ENCODE data around the gene OR5D13.

OR5D13 gene, protein sequence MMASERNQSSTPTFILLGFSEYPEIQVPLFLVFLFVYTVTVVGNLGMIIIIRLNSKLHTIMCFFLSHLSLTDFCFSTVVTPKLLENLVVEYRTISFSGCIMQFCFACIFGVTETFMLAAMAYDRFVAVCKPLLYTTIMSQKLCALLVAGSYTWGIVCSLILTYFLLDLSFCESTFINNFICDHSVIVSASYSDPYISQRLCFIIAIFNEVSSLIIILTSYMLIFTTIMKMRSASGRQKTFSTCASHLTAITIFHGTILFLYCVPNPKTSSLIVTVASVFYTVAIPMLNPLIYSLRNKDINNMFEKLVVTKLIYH

DNA sequence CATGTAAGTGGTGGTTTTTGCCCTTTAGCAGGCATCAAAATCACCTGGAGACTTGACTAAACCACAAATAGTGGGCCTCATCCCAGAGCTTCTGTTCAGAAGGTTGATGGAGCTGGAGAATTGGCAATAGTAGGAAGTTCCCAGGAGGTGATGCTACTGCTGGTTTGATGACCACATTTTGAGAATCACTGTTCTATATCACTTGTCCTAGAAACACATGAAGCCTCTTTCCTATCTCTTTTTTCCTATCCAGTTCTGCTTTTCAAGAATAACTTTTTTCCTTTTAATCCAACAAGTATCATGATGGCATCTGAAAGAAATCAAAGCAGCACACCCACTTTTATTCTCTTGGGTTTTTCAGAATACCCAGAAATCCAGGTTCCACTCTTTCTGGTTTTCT, at the start of gene OR5D13:
Gene OR5D13, plus strand, starts transcription at position 301 of the 400 bp plus-strand sequence. Its CDS starts 0 bp downstream, at position 301.
- Histone ChIP-seq H3K9me3 (ENCODE audit: control insufficient read depth in 5 of 5, low read length in 5 of 5) (no peaks in the 10 kb centered on the region), H3K27me3 (ENCODE audit: control insufficient read depth in 5 of 5, insufficient read depth in 4 of 5, low read length in 5 of 5) (no peaks in the 10 kb centered on the region), H3K4me1 (ENCODE audit: control insufficient read depth in 5 of 5, insufficient read depth in 5 of 5, low read length in 5 of 5) (no peaks in the 10 kb centered on the region), H3K27ac (ENCODE audit: low read depth, low read length) (no peak within 1 kb of the TSS), H3K4me3 (ENCODE audit: low read depth in 1 of 5, low read length in 5 of 5) (no peak within 1 kb of the TSS), H3K36me3 (ENCODE audit: control insufficient read depth in 5 of 5, insufficient read depth in 5 of 5, low read length in 5 of 5) (no peaks in the 10 kb centered on the region), H3K9ac (ENCODE audit: low read length in 5 of 5) (no peak within 1 kb of the TSS)

DNA sequence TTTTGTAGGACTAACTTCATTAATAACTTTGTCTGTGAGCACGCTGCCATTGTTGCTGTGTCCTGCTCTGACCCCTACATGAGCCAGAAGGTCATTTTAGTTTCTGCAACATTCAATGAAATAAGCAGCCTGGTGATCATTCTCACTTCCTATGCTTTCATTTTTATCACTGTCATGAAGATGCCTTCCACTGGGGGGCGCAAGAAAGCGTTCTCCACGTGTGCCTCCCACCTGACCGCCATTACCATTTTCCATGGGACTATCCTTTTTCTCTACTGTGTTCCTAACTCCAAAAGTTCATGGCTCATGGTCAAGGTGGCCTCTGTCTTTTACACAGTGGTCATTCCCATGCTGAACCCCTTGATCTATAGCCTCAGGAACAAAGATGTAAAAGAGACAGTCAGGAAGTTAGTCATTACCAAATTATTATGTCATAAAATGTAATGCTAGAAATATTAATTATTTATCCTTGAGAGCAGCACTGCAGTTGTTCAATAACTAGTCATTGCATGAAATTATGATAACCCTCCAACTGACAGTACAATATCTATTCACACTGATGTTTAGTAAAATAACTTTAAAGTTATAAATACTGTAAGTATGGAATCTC, 46.4 kb upstream of the OR5D13 start:
- no peaks in the 10 kb centered on the region for H3K4me1 ChIP-seq (ENCODE audit: control insufficient read depth in 5 of 5, insufficient read depth in 5 of 5, low read length in 5 of 5)
- H3K4me3 ChIP-seq (ENCODE audit: low read depth in 1 of 5, low read length in 5 of 5) = no peak overlapping the region
- peaks cover 0 to 3% (median 0%) of the 10 kb centered on the region in 5 donors for H3K9me3 ChIP-seq (ENCODE audit: control insufficient read depth in 5 of 5, low read length in 5 of 5)
- no peaks in the 10 kb centered on the region for H3K36me3 ChIP-seq (ENCODE audit: control insufficient read depth in 5 of 5, insufficient read depth in 5 of 5, low read length in 5 of 5)
- no peaks in the 10 kb centered on the region for H3K27me3 ChIP-seq (ENCODE audit: control insufficient read depth in 5 of 5, insufficient read depth in 4 of 5, low read length in 5 of 5)
- no peak overlapping the region for H3K9ac ChIP-seq (ENCODE audit: low read length in 5 of 5)
- H3K27ac ChIP-seq (ENCODE audit: low read depth, low read length) = no peak overlapping the region

DNA sequence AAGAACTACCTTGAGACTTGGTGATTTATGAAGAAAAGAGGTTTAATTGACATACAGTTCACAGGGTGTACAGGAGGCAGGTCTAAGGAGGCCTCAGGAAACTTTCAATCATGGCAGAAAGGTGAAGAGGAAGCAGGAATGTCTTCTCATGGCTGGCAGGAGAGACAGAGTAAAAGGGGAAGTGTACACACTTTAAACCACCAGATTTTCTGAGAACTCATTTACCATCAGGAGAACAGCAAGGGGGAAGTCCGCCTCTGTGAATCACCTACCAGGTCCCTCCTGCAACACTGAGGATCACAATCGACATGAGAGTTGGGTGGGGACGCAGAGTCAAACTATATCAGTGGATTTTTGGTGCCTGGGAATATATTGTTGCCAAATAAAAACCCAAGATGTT, 40.3 kb upstream of the OR5D13 start:
- no peaks in the 10 kb centered on the region for H3K27me3 ChIP-seq (ENCODE audit: control insufficient read depth in 5 of 5, insufficient read depth in 4 of 5, low read length in 5 of 5)
- no peak overlapping the region for H3K27ac ChIP-seq (ENCODE audit: low read depth, low read length)
- H3K36me3 ChIP-seq (ENCODE audit: control insufficient read depth in 5 of 5, insufficient read depth in 5 of 5, low read length in 5 of 5) = no peaks in the 10 kb centered on the region
- H3K4me3 ChIP-seq (ENCODE audit: low read depth in 1 of 5, low read length in 5 of 5) = no peak overlapping the region
- H3K4me1 ChIP-seq (ENCODE audit: control insufficient read depth in 5 of 5, insufficient read depth in 5 of 5, low read length in 5 of 5) = no peaks in the 10 kb centered on the region
- peaks cover 0 to 2% (median 0%) of the 10 kb centered on the region in 5 donors for H3K9me3 ChIP-seq (ENCODE audit: control insufficient read depth in 5 of 5, low read length in 5 of 5)
- H3K9ac ChIP-seq (ENCODE audit: low read length in 5 of 5) = no peak overlapping the region

DNA sequence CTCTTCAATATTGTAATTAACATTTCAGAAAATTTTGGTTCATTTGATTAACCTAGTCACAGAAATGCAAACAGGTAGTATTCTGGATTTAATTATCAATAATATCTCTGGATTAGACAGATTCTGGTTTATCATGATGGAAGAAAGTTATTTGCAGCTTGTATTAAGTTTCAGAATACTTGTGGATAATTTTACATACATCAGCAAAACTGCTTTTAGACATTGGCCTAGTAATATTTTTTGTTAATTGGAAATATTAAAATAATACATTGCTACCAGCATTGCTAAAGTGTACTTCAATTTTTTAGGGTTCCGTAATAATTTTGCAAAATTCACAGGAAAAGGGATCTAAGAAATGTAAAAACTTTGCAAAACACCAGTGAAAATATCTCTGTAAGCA, 18.4 kb downstream of the OR5D13 start:
- Histone ChIP-seq H3K27ac (ENCODE audit: low read depth, low read length) (no peak overlapping the region), H3K4me1 (ENCODE audit: control insufficient read depth in 5 of 5, insufficient read depth in 5 of 5, low read length in 5 of 5) (no peaks in the 10 kb centered on the region), H3K27me3 (ENCODE audit: control insufficient read depth in 5 of 5, insufficient read depth in 4 of 5, low read length in 5 of 5) (no peaks in the 10 kb centered on the region), H3K9me3 (ENCODE audit: control insufficient read depth in 5 of 5, low read length in 5 of 5) (peaks cover 0 to 4% (median 0%) of the 10 kb centered on the region in 5 donors), H3K4me3 (ENCODE audit: low read depth in 1 of 5, low read length in 5 of 5) (no peak overlapping the region), H3K36me3 (ENCODE audit: control insufficient read depth in 5 of 5, insufficient read depth in 5 of 5, low read length in 5 of 5) (no peaks in the 10 kb centered on the region), H3K9ac (ENCODE audit: low read length in 5 of 5) (no peak overlapping the region)

DNA sequence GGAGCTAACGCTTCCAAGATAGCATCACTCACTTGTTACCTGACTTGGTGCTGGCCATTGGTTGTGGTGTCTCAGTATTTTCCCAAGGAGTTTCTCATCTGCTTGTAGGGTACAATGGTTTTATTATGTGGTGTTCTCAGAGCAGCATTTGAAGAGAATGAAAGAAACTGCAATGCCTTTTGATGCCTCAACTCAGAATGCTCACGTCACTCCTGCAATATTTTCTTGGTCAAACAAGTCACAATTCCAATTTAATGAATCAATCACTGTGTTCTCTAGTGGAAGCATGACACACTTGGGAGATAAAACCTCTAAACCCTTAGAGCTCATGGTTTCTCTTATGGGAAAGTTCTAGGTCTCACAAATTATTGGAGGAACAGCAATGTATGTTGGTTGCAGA, 20.1 kb downstream of the OR5D13 start:
- Histone ChIP-seq H3K4me3 (ENCODE audit: low read depth in 1 of 5, low read length in 5 of 5) (no peak overlapping the region), H3K9ac (ENCODE audit: low read length in 5 of 5) (no peak overlapping the region), H3K27ac (ENCODE audit: low read depth, low read length) (no peak overlapping the region), H3K27me3 (ENCODE audit: control insufficient read depth in 5 of 5, insufficient read depth in 4 of 5, low read length in 5 of 5) (no peaks in the 10 kb centered on the region), H3K36me3 (ENCODE audit: control insufficient read depth in 5 of 5, insufficient read depth in 5 of 5, low read length in 5 of 5) (no peaks in the 10 kb centered on the region), H3K4me1 (ENCODE audit: control insufficient read depth in 5 of 5, insufficient read depth in 5 of 5, low read length in 5 of 5) (no peaks in the 10 kb centered on the region), H3K9me3 (ENCODE audit: control insufficient read depth in 5 of 5, low read length in 5 of 5) (peaks cover 0 to 4% (median 0%) of the 10 kb centered on the region in 5 donors)

DNA sequence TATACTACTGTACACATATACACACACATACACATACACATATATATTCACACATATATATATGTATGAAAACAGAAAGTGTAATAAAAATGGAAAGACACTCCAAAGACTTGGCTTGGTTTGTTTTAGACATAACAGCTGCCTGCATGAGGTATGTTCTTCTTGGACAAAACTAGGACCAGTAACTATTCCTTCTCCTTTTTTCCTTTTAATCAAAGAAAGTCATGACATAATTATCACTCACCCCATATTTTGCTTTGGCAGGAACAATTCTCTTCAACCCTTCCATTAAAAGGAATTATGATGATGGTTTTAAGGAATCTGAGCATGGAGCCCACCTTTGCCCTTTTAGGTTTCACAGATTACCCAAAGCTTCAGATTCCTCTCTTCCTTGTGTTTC, 22.0 kb downstream of the OR5D13 start, which contains the start of gene OR5D14:
Gene OR5D14, plus strand, starts transcription at position 301 of the 400 bp plus-strand sequence. Its CDS starts 0 bp downstream, at position 301.
- H3K27ac ChIP-seq (ENCODE audit: low read depth, low read length) = no peak within 1 kb of the TSS
- no peak within 1 kb of the TSS for H3K4me3 ChIP-seq (ENCODE audit: low read depth in 1 of 5, low read length in 5 of 5)
- no peaks in the 10 kb centered on the region for H3K36me3 ChIP-seq (ENCODE audit: control insufficient read depth in 5 of 5, insufficient read depth in 5 of 5, low read length in 5 of 5)
- H3K4me1 ChIP-seq (ENCODE audit: control insufficient read depth in 5 of 5, insufficient read depth in 5 of 5, low read length in 5 of 5) = no peaks in the 10 kb centered on the region
- no peak within 1 kb of the TSS for H3K9ac ChIP-seq (ENCODE audit: low read length in 5 of 5)
- H3K9me3 ChIP-seq (ENCODE audit: control insufficient read depth in 5 of 5, low read length in 5 of 5) = peaks cover 0 to 4% (median 0%) of the 10 kb centered on the region in 5 donors
- H3K27me3 ChIP-seq (ENCODE audit: control insufficient read depth in 5 of 5, insufficient read depth in 4 of 5, low read length in 5 of 5) = no peaks in the 10 kb centered on the region

DNA sequence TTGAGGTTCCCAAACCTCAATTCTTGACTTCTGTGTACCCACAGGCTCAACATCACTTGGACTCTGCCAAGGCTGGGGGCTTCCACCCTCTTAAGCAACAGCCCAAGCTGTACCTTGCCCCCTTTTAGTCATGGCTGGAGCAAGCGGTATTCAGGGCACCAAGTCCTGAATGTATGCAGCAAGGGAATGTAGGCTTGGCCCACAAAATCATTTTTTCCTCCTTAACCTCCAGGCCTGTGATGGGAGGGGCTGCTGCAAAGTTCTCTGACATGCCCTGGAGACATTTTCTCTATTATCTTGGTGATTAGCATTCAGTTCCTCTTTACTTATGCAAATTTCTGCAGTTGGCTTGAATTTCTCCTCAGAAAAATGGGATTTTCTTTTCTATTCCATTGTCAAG, 33.0 kb downstream of the OR5D13 start:
- no peaks in the 10 kb centered on the region for H3K36me3 ChIP-seq (ENCODE audit: control insufficient read depth in 5 of 5, insufficient read depth in 5 of 5, low read length in 5 of 5)
- peaks cover 0 to 8% (median 6%) of the 10 kb centered on the region in 5 donors for H3K9me3 ChIP-seq (ENCODE audit: control insufficient read depth in 5 of 5, low read length in 5 of 5)
- H3K27me3 ChIP-seq (ENCODE audit: control insufficient read depth in 5 of 5, insufficient read depth in 4 of 5, low read length in 5 of 5) = no peaks in the 10 kb centered on the region
- no peak overlapping the region for H3K27ac ChIP-seq (ENCODE audit: low read depth, low read length)
- H3K4me3 ChIP-seq (ENCODE audit: low read depth in 1 of 5, low read length in 5 of 5) = no peak overlapping the region
- no peaks in the 10 kb centered on the region for H3K4me1 ChIP-seq (ENCODE audit: control insufficient read depth in 5 of 5, insufficient read depth in 5 of 5, low read length in 5 of 5)
- H3K9ac ChIP-seq (ENCODE audit: low read length in 5 of 5) = no peak overlapping the region

DNA sequence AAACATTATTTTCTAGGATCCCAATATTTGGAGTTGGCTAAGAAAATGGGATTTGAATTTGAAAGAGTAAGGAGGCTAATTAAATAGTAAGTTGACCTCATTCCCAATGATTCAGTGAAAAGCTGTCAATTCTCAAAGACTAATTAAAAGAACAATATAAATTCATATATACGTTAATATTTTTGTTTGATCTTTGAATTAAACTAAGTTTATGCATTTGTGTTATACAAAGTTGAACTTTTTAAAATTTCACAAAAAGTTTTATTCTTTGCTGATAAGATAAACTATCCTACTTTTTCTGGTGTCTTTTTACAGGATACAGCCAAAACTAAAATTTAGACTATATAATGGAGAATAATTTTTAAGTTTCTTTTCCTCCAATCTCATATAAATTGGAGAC, 37.8 kb downstream of the OR5D13 start, which contains the start of gene OR5L1:
Gene OR5L1, plus strand, starts transcription at position 301 of the 400 bp plus-strand sequence. CDS start 100 bp downstream, outside the sequence.
- H3K36me3 ChIP-seq (ENCODE audit: control insufficient read depth in 5 of 5, insufficient read depth in 5 of 5, low read length in 5 of 5) = no peaks in the 10 kb centered on the region
- H3K27me3 ChIP-seq (ENCODE audit: control insufficient read depth in 5 of 5, insufficient read depth in 4 of 5, low read length in 5 of 5) = no peaks in the 10 kb centered on the region
- H3K9me3 ChIP-seq (ENCODE audit: control insufficient read depth in 5 of 5, low read length in 5 of 5) = peaks cover 0 to 3% (median 2%) of the 10 kb centered on the region in 5 donors
- no peak within 1 kb of the TSS for H3K9ac ChIP-seq (ENCODE audit: low read length in 5 of 5)
- H3K27ac ChIP-seq (ENCODE audit: low read depth, low read length) = no peak within 1 kb of the TSS
- no peaks in the 10 kb centered on the region for H3K4me1 ChIP-seq (ENCODE audit: control insufficient read depth in 5 of 5, insufficient read depth in 5 of 5, low read length in 5 of 5)
- no peak within 1 kb of the TSS for H3K4me3 ChIP-seq (ENCODE audit: low read depth in 1 of 5, low read length in 5 of 5)

DNA sequence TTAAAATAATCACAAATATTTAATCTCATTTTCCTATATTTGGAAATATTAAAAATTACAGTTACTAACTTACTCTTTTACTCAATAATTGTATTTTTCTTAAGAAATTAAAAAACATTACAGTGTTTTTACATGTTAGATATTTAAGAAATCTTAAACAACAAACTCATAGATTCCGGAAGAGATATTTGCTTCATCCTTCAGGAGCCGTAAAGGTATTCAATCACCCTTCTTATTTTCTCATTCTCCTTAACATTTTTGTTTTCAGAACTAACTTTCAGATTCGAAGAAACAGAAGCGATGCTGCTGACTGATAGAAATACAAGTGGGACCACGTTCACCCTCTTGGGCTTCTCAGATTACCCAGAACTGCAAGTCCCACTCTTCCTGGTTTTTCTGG, 46.1 kb downstream of the OR5D13 start, which contains the start of gene OR5D18:
Gene OR5D18, plus strand, starts transcription at position 301 of the 400 bp plus-strand sequence. Its CDS starts 0 bp downstream, at position 301.
- Histone ChIP-seq H3K36me3 (ENCODE audit: control insufficient read depth in 5 of 5, insufficient read depth in 5 of 5, low read length in 5 of 5) (no peaks in the 10 kb centered on the region), H3K9ac (ENCODE audit: low read length in 5 of 5) (no peak within 1 kb of the TSS), H3K4me3 (ENCODE audit: low read depth in 1 of 5, low read length in 5 of 5) (no peak within 1 kb of the TSS), H3K27ac (ENCODE audit: low read depth, low read length) (no peak within 1 kb of the TSS), H3K9me3 (ENCODE audit: control insufficient read depth in 5 of 5, low read length in 5 of 5) (peaks cover 0 to 2% (median 0%) of the 10 kb centered on the region in 5 donors), H3K27me3 (ENCODE audit: control insufficient read depth in 5 of 5, insufficient read depth in 4 of 5, low read length in 5 of 5) (no peaks in the 10 kb centered on the region), H3K4me1 (ENCODE audit: control insufficient read depth in 5 of 5, insufficient read depth in 5 of 5, low read length in 5 of 5) (no peaks in the 10 kb centered on the region)

Data from subcutaneous abdominal adipose tissue (tissue), 5 donors.